ENCODE data around the gene ZNF746. TPM values are rescaled to one million over a fixed set of nuclear protein-coding genes. Genes with fewer than 3 reads are reported as not detected.

Gene ZNF746
- total and polyA plus RNA-seq, 2 donors (not counting 3 experiments of a cell fraction or from before 2014, with no cell fraction given) = 10.5 to 20.8 TPM

DNA sequence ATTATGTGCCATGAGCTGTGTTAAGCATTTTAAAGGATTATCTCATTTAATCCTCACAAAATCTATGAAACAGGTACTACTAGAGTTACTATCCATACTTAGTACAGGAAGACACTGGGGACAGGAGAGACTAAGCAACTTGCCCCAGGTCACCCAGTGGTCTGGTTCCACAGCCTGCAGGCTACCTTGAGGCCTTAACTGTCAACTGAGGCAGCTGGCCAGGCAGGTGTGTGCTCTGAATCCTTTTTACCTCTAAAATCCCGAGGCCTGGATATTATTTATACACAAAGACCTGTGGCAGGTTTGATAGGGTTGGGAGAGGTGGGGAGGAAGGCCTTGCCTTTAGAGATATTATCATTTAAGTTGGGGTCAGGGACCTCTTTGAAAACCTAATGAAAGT is 39.8 kb downstream of the ZNF746 start:
- CTCF ChIA-PET = interaction anchor here (0.9 to 1.1 kb wide), 2 partner anchors 26 to 35 kb away, joined by 3 read pairs; no protein-coding TSS in a partner anchor
- Histone ChIP-seq H3K27me3 (ENCODE audit: control insufficient read depth in 2 of 2, insufficient read depth in 2 of 2, low read length in 2 of 2) (no peaks in the 10 kb centered on the region), H3K36me3 (ENCODE audit: control insufficient read depth in 2 of 2, extremely low read depth in 1 of 2, insufficient read depth in 2 of 2, low read length in 2 of 2) (peaks cover 7 to 14% of the 10 kb centered on the region in 2 experiments), H3K4me2 (ENCODE audit: insufficient read depth, low read length) (no peak overlapping the region), H3K9ac (replicated peaks; ENCODE audit: extremely low read depth, insufficient read depth, low read length) (no peak overlapping the region), H3K27ac (ENCODE audit: insufficient read depth, low read depth, low read length) (no peak overlapping the region), H3K9me3 (replicated peaks; ENCODE audit: control insufficient read depth, insufficient read depth, low read length) (no peaks in the 10 kb centered on the region), H3K4me1 (ENCODE audit: control insufficient read depth, extremely low read depth, insufficient read depth, low read length) (peaks cover 9% of the 10 kb centered on the region), H3K9me1 (replicated peaks; ENCODE audit: control insufficient read depth, extremely low read depth, insufficient read depth, low read length) (no peaks in the 10 kb centered on the region), H2AFZ (ENCODE audit: low read depth, low read length) (no peak overlapping the region), H4K20me1 (replicated peaks; ENCODE audit: control insufficient read depth, extremely low read depth, insufficient read depth, low read length) (no peaks in the 10 kb centered on the region), H3K4me3 (replicated peaks in 1 of 3; ENCODE audit: insufficient read depth in 1 of 3, low read depth in 1 of 3, low read length in 3 of 3) (no peak overlapping the region), H3K79me2 (ENCODE audit: control insufficient read depth, insufficient read depth, low read length) (peaks cover 14% of the 10 kb centered on the region)
- no TSS peak for BruUV-seq (replicated peaks)
- intact Hi-C loops (cut with micrococcal nuclease) (no loop called here), dilution Hi-C loops (cut with MboI; ENCODE audit: extremely low pct_ligation_motif_present, low sequenced_read_pairs) (no loop called here)
- TF ChIP-seq POLR2AphosphoS5 (IDR thresholded peaks at IDR 0.05; ENCODE audit: insufficient read depth, low read depth, low read length) = no peak
- TF ChIP-seq EZH2 (IDR thresholded peaks at IDR 0.05; ENCODE audit: borderline replicate concordance, low read depth, low read length, severe bottlenecking) = no peak
- no peak for TF ChIP-seq JUN (IDR thresholded peaks at IDR 0.05; ENCODE audit: borderline replicate concordance, insufficient read depth, insufficient read length, low read depth)
- TF ChIP-seq FOS (IDR thresholded peaks at IDR 0.05; ENCODE audit: borderline replicate concordance, insufficient read depth, low read length) = no peak
- no peak for TF ChIP-seq POLR2A (IDR thresholded peaks at IDR 0.05; ENCODE audit: low read depth, low read length)
- TF ChIP-seq GATA2 (IDR thresholded peaks at IDR 0.05; ENCODE audit: insufficient read depth, insufficient read length, low read depth, low read length) = no peak
- TF ChIP-seq MYC (IDR thresholded peaks at IDR 0.05; ENCODE audit: low read depth, low read length) = no peak
- TF ChIP-seq, protein P1, sequence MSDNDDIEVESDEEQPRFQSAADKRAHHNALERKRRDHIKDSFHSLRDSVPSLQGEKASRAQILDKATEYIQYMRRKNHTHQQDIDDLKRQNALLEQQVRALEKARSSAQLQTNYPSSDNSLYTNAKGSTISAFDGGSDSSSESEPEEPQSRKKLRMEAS (IDR thresholded peaks at IDR 0.05; ENCODE audit: insufficient read depth, insufficient read length) = no peak
- TF ChIP-seq, protein P2, sequence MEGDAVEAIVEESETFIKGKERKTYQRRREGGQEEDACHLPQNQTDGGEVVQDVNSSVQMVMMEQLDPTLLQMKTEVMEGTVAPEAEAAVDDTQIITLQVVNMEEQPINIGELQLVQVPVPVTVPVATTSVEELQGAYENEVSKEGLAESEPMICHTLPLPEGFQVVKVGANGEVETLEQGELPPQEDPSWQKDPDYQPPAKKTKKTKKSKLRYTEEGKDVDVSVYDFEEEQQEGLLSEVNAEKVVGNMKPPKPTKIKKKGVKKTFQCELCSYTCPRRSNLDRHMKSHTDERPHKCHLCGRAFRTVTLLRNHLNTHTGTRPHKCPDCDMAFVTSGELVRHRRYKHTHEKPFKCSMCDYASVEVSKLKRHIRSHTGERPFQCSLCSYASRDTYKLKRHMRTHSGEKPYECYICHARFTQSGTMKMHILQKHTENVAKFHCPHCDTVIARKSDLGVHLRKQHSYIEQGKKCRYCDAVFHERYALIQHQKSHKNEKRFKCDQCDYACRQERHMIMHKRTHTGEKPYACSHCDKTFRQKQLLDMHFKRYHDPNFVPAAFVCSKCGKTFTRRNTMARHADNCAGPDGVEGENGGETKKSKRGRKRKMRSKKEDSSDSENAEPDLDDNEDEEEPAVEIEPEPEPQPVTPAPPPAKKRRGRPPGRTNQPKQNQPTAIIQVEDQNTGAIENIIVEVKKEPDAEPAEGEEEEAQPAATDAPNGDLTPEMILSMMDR (IDR thresholded peaks at IDR 0.05; ENCODE audit: extremely low read depth in 1 of 2, insufficient read depth in 1 of 2, low read depth in 1 of 2, low read length in 2 of 2) = no peak
- FAIRE-seq (no peak), DNase-seq (ENCODE audit: low read depth, low spot score) (no peak)
- POLR2A ChIA-PET = no interaction called here
